ENCODE results near the gene CLNS1A.
A peak's percentile ranks its signal among the peaks of the same experiment; 100 is the strongest.
"Not testable (repeated sequence)": the region's sequence is repeated elsewhere in the genome, so short reads cannot be mapped to it uniquely, and the experiment has no call there.

CLNS1A gene, protein sequence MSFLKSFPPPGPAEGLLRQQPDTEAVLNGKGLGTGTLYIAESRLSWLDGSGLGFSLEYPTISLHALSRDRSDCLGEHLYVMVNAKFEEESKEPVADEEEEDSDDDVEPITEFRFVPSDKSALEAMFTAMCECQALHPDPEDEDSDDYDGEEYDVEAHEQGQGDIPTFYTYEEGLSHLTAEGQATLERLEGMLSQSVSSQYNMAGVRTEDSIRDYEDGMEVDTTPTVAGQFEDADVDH

DNA sequence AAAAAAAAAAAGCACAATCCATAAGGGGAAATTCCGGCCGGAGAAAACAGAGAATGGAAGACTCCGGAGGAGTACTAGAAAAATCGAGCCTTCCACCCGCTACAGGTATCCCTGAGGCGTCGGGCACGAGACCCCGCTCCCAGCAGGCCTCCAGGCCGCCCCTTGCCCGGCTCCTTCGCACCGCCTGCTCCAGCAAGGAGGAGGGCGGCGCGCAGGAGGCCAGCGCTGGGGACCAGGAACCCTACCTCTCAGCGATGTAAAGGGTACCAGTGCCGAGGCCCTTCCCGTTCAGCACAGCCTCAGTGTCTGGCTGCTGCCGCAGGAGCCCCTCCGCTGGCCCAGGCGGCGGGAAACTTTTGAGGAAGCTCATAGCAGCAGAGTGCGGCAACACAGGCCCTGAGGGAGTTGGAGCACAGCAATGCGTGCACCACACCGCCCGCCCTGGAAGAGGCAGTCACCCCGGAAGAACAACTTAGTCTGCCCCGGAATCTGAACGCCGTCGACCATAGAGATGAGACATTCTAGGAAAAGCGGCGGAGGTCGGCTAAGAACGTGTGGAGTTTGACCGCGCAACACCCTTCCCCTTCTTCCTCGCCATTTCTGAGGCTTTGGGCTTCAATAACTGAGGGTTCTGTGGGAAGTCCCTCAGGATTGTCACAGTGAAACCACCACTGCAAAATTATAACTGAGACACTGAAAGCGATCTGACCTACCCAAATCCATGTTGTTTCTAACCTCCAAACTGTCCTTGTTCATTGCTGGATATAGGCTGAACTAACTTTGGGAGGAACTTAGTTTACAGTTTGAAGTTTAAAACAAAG is at the start of gene CLNS1A:
Gene CLNS1A (minus strand): TSS at position 450 of the 821 bp plus-strand sequence. CDS start 80 bp downstream, at position 370.
- peak; percentile 71 for DNase-seq

DNA sequence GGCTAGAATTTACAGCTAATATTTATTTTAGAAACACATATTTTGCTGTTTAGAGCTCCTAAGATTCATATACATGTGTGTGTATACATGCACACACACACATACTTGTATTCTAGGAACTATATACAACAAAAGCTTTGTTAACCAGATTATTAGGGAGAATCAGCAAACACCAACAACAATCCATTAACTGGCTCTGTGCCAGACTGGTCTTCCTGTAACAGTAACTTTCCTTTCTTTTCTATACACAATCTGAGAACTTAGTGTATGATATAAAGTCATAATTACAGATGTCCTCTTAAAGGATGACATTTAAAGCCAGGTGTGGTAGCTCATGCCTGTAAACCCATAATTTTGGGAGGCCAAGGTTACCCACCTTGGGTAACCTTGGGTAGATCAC is 49.5 kb upstream of the CLNS1A start:
- no peak for DNase-seq

DNA sequence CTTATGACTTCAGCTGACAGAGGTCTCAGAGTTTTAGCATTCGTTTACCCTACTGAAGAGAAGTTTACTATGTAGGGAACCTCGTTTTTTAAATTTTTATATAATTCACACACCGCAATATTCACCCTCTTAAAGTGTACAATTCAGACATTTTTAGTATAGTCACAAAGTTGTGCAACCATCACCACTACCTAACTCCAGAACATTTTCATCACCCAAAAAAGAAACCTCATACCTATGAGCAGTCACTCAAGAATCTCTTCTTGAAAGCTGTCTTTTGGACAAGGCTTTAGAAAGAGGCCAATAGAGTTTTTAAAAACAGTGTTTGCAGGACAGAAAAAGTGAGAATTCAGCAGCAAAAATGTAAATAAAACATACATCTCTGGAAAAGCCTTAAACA is 39.5 kb upstream of the CLNS1A start:
- no peak for DNase-seq

DNA sequence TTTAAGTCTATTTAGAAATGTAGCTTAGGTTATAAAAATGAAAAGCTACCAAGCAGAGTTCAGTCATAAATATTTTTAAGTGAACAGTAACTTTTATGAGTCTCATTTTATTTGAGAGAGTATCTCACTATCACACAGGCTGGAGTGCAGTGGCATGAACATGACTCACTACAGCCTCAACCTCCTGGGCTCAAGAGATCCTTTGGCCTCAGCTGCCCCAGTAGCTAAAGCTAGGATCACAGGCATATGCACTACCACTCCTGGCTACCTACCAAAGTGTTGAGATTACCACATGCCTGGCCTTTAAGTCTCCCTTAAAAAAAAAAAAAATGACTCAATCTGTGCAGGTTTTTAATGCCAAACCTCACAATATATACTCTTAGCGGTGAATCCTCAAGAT is 34.7 kb upstream of the CLNS1A start:
- DNase-seq: no peak

DNA sequence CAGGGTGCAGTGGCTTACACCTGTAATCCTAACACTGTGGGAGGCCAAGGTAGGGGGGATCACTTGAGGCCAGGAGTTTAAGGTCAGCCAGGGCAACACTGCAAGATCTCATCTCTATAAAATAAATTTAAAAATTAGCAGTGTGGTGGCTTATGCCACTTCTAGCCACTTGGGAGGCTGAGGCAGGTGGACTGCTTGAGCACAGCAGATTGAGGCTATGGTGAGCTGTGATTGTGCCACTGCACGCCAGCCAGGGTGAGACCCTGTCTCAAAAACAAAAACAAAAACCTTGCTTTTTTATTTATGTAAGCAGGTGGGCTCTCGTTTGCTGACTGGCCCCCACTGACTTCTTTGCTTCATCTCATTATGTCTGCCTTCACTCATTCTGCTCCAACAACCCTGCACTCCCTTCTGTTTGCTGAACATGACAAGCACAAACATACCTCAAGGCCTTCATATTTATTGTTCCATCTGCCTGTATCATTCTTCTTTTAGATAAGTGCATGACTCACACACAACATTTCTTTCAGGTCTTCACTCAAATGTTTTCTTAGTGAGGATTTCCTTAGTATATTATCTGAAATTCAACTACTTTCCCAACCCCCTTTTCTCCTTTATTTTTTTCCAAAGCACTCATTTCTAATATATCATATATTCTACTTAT is 32.4 kb upstream of the CLNS1A start:
- DNase-seq: no peak

DNA sequence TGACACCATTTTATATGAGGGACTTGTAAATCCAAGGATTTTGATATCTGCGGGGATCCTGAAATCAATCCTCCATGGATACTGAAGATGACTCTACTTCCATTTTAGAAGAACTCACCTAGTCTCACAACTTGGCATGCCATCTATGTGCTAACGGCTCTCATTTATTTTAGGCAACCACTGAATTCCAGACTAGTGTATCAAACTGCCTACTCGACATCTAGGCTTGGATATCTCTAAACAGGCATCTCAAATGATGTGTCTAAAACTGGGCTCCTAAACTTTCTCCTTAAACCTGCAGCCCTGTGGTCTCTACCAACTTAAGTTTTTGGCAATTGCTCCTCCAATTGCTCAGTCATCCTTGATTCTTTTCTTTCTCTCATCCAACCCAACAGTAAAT is 31.2 kb upstream of the CLNS1A start:
- no peak for DNase-seq

DNA sequence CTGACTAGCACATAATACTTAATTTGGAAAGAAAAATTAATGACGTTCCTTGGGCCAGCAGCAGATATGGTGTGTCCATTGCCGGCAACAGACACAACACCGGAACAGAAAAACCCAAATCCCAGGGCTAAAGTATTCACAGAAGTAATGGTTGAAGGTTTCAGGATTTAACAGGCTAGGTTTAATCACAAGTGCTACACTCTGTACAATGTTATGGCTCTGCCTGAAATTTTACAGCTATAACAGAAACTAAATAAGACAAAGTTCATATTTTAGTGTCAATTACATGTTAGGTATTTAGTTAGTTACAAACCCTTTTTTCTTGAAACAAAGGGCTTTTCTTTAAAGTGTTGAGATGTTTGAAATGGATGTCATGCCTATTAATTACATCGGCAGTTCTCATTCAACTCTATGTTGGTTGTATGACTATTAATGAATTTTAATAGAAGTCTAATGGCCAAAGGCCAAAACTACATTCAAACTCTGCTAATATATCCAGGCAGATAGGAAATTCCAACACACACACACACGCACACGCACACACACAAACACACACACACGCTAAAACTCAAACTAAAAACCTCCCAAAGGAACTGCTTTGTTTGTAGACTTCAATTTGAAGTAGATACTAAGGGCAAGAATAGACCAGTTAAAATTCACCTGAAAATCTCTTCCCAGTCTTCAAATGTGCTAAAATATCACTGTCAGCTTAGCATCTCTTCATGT is 27.8 kb upstream of the CLNS1A start:
- no peak for DNase-seq

DNA sequence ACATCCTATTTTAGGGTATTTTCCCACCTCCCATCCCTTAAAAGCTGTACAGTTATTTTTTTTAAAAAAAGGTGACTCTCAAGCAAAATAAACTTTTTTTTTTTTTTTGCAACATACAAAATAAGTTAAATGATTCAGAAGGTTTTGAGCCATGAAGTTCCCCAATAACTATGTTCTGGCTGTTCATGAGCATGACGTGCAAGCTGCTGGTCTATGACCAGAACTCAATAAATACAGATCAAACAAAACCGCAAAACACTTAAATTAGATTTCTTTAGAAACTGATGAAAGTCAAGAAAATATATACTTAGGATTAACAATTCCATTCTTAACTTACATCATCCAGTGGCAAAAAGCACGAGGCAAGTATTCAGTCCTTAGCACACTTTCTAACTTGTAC is 24.1 kb upstream of the CLNS1A start:
- DNase-seq: no peak

DNA sequence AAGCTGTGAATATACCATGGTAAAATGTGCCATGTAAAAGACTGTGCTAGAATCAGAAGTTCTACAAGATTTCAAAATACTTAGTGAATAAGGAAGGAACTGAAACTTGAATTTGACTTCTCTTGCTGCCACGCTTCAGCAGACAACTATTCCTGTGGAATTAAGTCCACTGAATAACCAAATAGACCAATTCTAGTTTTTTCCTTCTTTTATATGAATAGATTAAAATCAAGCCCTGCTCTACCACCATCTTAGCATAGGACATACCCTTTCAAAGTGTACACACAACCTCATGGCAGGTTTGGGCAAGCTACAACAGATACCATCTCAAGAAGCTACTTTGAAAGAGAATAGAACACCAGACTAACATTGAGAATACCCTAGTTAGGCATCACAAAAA is 23.4 kb upstream of the CLNS1A start:
- DNase-seq: no peak

DNA sequence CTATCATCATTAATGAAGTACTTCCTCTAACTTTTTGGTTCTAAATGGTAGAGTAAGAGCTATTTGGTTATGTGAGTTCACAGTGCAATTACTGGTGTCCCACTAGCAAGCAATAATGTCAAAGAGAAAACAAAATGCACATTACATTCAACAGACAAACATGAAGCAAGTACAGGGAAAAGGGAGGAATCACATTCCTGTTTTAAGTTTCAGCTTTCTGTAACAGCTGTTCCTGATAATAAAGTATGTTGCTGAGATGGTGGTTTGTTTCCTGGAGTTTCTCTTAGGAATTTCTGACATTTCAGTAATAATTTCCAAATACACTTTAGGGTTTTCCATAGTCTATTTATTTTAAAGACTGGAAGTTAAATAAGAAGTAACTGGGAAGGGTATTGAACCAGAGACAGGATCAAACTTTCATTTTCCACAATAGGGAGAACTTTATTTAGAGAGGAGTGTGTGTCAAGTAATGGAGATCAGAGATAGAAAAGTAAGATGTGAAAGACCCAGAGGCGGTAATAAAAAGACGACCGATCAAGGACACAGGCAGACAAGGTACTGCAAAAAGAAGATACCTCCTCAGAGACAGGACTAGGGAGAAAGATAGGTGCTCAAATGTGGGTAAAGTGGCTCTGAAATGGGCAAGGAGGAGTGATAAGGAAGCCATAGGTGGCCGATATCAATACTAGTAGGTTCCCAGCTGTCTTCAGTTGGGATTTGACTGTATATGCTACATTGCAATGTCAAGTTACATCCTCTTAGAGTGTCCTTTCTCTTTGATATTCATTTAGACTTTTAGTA is 20.8 kb upstream of the CLNS1A start:
- no peak for DNase-seq

DNA sequence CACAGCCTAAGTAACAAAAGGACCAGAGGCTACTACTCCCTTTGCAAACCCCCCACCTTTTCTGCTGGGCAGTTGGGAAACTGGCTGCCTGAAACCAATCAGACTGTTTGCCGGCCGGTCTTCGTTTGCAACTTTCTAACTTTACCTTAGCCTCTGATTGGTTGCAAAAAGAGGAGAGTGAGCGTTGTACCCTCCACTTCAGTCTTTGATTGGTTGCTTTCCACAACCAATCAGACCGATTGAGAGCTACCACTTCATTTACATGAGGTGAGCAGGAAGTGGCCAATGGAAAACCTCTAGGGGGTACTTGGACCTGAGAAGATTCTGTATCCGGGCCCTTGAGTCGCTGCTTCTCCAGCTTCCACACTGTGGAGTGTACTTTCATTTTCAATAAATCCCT is 18.8 kb upstream of the CLNS1A start:
- DNase-seq: no peak

DNA sequence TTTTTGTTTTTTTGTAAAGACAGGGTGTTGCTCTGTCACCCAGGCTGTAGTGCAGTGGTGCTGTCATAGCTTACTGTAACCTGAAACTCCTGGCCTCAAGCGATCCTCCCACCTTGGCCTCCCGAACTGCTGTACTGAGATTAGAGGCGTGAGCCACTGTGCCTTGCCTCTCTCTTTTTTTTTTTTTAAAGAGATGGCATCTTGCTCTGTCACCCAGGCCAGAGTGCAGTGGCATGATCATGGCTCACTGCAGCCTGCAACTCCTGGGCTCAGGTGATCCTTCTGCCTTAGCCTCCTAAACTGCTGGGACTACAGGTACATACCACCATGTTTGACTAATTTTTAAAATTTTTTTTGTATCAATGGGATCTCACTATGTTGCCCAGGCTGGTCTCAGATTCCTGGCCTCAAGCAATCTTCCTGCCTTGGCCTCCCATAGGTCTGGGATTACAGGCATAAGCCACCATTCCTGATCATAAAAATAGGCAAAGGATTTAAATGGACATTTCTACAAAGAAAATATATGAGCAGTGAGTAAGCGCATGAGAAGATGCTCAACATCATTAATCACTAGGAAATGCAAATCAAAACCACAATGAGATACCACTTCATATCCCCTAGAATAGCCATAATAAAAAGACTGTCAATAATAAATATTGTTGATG is 17.3 kb upstream of the CLNS1A start:
- DNase-seq: no peak

DNA sequence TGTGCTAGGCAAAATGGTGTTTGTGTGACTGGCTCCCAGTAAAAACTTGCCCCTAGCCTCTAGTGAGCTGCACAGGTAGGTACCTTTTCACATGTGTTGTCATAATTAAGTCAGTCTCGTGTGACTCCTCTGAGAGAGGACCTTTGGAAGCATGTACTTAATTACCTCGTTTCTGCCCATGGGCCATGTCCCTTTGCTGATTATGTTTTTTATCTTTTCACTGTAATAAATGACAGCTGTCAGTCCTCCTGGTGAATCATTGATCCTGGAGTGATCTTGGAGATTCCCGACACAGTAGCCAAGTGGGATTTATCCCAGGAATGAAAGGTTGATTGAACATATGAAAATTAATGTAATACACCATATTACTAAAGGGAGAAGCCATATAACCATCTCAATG is 12.5 kb upstream of the CLNS1A start:
- no peak for DNase-seq

DNA sequence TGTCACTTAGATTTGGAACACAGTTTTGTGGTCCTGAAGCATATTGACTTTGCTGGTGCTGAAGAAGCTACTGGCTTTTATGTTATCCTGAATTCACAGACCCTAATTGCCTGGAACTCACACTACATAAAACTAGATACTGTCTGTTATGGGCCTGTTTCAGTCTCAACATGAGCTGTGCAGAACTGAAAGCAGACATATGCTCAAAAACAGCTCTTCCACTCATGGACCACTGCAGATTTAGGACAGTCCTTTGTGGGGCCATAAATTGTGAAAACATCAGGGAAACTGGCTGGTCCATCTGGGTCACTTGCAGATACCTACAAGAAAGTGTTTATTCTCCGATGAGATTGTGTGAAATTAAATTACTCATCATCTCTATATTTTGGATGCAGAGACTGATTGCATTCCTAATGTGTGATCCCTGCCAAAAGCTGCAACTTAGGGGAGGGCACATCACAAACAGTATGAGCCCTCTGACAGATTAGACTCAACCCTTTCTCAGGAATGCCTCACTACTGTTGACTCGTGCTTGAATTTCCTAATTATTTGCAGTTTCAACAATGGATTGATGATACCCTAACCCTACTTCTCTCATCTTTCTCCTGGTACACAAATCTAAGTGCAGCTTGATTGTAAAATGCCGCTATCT is 10.2 kb upstream of the CLNS1A start:
- no peak for DNase-seq

DNA sequence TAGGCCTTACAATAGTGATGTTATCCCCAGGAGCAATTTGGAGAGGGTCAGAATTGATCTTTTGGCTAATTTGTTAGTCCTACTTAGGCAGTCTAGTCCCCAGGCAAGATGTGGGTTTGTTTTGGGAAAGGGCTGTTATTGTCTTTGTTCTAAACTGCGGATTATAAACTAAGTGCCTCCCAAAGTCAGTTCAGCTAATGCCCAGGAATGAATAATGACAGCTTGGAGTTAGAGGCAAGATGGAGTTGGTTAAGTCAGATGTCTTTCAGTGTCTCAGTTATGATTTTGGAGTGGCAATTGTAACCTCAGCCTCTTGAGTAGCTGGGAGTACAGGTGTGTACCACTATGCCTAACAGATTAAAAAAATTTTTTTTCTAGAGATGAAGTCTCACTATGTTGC is 7.3 kb upstream of the CLNS1A start:
- DNase-seq: no peak

DNA sequence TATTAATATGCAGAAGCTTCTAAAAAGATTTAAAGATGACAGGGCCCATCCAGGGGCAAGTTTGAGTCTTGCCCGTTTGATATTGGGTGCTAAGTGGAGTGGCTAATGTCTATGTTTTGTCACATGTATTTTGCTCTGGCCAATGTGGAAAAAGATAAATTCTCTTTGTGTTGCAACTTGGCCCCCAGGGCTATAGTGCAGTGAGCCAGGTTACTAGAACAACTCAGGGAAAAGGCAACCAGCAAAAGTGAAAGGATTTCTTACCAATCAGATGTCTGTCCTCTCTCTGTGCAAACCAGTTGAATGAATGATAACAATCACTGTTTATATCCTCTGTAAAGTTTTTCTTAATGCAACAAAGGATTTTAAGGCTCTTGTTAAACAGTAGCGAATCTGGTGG is 4.6 kb upstream of the CLNS1A start:
- DNase-seq: no peak

DNA sequence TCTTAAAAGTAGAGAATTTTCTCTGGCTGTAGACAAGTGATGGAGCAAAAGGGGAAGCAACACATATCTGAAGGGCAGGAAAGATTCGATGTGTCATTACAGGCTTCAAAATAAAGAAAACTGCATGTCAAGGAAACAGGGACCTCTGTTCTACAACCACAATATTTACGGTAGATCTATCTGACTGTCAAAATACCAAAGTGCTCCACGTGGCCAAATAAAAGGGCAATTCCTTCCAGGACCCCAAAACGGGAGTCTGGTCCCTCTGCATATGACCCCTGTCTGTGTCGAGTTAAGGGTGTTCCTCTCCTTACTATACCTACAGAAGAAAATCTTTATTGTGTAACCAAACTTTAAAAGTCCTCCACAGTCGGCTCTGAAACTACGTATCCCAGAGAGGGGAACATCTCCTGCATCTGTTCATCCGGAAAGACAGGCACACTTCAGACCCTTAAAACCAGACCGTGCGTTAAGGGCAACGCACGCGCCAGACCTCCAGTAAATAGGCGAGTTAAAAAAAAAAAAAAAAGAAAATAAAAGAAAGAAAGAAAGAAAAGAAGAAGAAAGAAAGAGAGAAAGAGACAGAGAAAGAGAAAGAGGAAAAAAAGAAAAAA is 756 bp downstream of the CLNS1A start:
- no peak for DNase-seq

DNA sequence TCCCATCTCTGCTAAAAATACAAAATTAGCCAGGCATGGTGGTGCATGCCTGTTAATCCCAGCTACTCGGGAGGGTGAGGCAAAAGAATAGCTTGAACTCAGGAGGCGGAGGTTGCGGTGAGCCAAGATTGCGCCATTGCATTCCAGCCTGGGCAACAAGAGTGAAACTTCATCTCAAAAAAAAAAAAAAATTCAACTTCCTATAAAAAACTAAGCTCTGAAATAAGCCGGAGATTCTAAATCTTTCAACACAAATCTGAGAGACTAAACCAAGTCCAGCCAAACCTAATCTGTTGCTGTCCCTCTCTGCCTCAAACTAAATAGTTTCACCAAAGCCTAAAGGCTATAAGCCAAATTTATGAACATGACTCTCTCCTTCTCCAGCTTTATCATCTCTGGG is 3.7 kb downstream of the CLNS1A start:
- not testable (repeated sequence) for DNase-seq

DNA sequence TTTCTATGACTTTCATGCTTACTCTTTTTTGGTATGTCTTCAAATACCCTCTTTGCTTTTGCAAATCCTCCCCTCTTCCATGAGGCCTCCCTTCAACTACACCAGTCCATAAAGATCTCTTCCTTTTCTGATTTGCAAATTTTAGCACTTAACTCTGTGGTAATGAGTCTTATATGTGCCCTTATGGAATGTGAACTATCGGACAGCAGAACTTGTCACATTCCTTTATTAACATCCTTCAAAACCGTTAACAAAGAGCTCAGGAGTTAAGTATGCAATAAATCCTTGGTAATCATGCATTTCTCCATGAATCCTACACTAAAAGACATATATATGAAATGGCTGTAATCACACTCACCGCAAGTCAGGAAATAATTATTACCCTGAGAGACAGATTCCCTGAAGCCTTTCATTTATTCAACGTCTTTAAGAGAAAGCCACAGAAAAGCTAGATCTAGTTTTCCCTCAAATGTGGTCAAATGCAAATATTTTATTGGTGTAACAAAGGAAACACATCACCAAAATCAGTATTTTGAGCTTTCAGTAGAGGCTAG is 7.4 kb downstream of the CLNS1A start:
- DNase-seq: no peak

DNA sequence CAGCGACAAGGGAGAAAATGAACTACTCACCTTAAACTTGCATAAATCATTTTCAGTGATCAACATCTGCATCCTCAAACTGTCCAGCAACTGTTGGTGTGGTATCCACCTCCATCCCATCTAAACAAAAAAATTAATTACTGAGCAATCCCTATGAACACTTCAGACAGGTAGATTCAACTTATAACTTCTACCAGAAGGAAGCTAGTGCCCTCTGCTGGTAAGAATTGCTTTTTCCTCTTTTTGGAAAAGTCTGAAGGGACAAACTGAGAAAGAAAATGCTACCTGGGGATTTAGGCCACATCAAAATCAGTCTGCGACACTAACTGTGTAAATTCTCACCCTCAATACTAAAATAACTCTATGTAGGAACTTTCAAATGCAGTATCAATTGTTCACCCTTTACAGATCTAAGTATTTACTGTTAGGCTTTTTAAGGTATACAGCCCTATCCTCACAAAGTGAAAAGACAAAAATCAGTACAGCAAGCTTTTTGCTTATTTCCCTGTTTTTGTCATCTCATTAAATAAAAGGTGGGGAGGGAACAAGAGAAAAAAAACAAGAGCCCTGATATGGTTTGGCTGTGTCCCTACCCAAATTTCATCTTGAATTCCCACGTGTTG is 17.9 kb downstream of the CLNS1A start:
- DNase-seq: no peak
